PC-3 (cell line): ENCODE results near the gene KIR3DL2. TPM values are rescaled to one million over a fixed set of nuclear protein-coding genes. Genes with fewer than 3 reads are reported as not detected.
"Not testable (repeated sequence)": the region's sequence is repeated elsewhere in the genome, so short reads cannot be mapped to it uniquely, and the experiment has no call there.

Experiments used
- ATAC-seq: fragments of 200-7000 bp; cut with Tn5 transposase; 2 replicates; pipeline ENCODE4 v1.9.1; 2020; ENCODE audit warnings: mild to moderate bottlenecking, moderate library complexity
- BruUV-seq: library from RNA; stranded (reverse); fragments of 400-500 nt; replicated peaks from 2 replicates; lab custom pipeline; 2021; lab: Mats Ljungman, UMichigan
- CTCF ChIA-PET: fragments of 300-600 bp; sonication (Branson Sonifier 250); formaldehyde crosslinking; loops from one replicate; lab custom pipeline; 2022; ENCODE audit warnings: antibody characterized with exemption; lab: Charles Lee
- POLR2A ChIA-PET: fragments of 300-600 bp; sonication (Branson Sonifier 250); formaldehyde crosslinking; loops from one replicate; lab custom pipeline; 2022; ENCODE audit warnings: antibody characterized with exemption; ENCODE audit not compliant: unreplicated experiment; lab: Charles Lee
- DNase-seq: peaks from one replicate; pipeline ENCODE4 v3.0.0-alpha.2; 2015
- H2AFZ ChIP-seq: fragments of 300-600 bp; sonication (generic); 2 replicates; pipeline ENCODE4 v1.6.0; 2016; ENCODE audit warnings: antibody characterized with exemption, low read length
- H3F3A ChIP-seq: fragments of 300-600 bp; sonication (generic); one replicate; pipeline ENCODE4 v1.6.0; 2017; ENCODE audit warnings: antibody characterized with exemption, low read length, control low read depth, mild to moderate bottlenecking; ENCODE audit not compliant: unreplicated experiment
- H3K27ac ChIP-seq: fragments of 300-600 bp; sonication (generic); 2 replicates; pipeline ENCODE4 v1.5.1; 2016; ENCODE audit warnings: mild to moderate bottlenecking, low read length
- H3K27me3 ChIP-seq: fragments of 300-600 bp; sonication (generic); 2 replicates; pipeline ENCODE4 v1.6.1; 2016; ENCODE audit warnings: low read length, mixed read lengths
- H3K36me3 ChIP-seq: fragments of 300-600 bp; sonication (generic); 2 replicates; pipeline ENCODE4 v1.6.1; 2016; ENCODE audit warnings: low read depth, mixed run types, low read length, mixed read lengths
- H3K4me1 ChIP-seq: fragments of 300-600 bp; sonication (generic); 2 replicates; pipeline ENCODE4 v1.5.1; 2016; ENCODE audit warnings: low read length; ENCODE audit not compliant: insufficient read depth
- H3K4me2 ChIP-seq: fragments of 300-600 bp; sonication (generic); 2 replicates; pipeline ENCODE4 v1.6.0; 2016; ENCODE audit warnings: low read length
- H3K4me3 ChIP-seq: fragments of 300-600 bp; sonication (generic); 2 replicates; pipeline ENCODE4 v1.5.1; 2016; ENCODE audit warnings: mild to moderate bottlenecking, low read length, mixed read lengths
- H3K79me2 ChIP-seq: fragments of 300-600 bp; sonication (generic); 2 replicates; pipeline ENCODE4 v1.6.1; 2017; ENCODE audit warnings: low read length, mixed read lengths
- H3K9ac ChIP-seq: fragments of 300-600 bp; sonication (generic); 2 replicates; pipeline ENCODE4 v1.6.0; 2016; ENCODE audit warnings: mild to moderate bottlenecking, low read length
- H3K9me2 ChIP-seq: fragments of 300-600 bp; sonication (generic); replicated peaks from 2 replicates; pipeline ENCODE4 v1.6.1; 2016; ENCODE audit warnings: mixed run types, low read length, mixed read lengths
- H3K9me3 ChIP-seq: fragments of 300-600 bp; sonication (generic); 2 replicates; pipeline ENCODE4 v1.6.1; 2016; ENCODE audit warnings: low read length, mixed read lengths
- H4K20me1 ChIP-seq: fragments of 300-600 bp; sonication (generic); 2 replicates; pipeline ENCODE4 v1.6.1; 2016; ENCODE audit warnings: low read length, mixed read lengths
- CTCF ChIP-seq: fragments of 300-600 bp; sonication (generic); conservative IDR thresholded peaks from 2 replicates; pipeline ENCODE4 v1.5.1; 2017; ENCODE audit warnings: antibody characterized with exemption, low read depth, mild to moderate bottlenecking, low read length
- EZH2 ChIP-seq: fragments of 300-600 bp; sonication (generic); IDR thresholded peaks from one replicate; pipeline ENCODE4 v1.6.1; 2017; ENCODE audit warnings: antibody characterized with exemption, mild to moderate bottlenecking, low read length; ENCODE audit not compliant: unreplicated experiment
- EZH2phosphoT487 ChIP-seq: fragments of 300-600 bp; sonication (generic); IDR thresholded peaks from 2 replicates; pipeline ENCODE4 v1.6.1; 2018; ENCODE audit warnings: mild to moderate bottlenecking, antibody characterized with exemption, low read length, borderline replicate concordance
- intact Hi-C: fragments of 100-400 bp; cut with micrococcal nuclease; formaldehyde crosslinking; loops from 2 replicates; pipeline ENCODE4 v1.9.0; 2023
- total RNA-seq: library from RNA; depleted of rRNA; stranded (reverse); fragments of >200 nt; gene quantifications from 2 replicates; pipeline ENCODE4 v1.2.3, GENCODE V29; 2014

The KIR3DL2 gene
- total RNA-seq, 1 experiment from 2014 or later: not detected

GRCh38 chr19:54816251-54816650, 34.0 kb upstream of the KIR3DL2 start, which contains the start of gene KIR3DL1:
TSS of gene KIR3DL1 (plus strand) at chr19:54816468.
- intact Hi-C loops, H3K27ac ChIP-seq, H4K20me1 ChIP-seq, CTCF ChIA-PET, H3K9ac ChIP-seq, POLR2A ChIA-PET, H3K9me3 ChIP-seq, H3K9me2 ChIP-seq, H2AFZ ChIP-seq, H3F3A ChIP-seq, H3K36me3 ChIP-seq, H3K4me3 ChIP-seq, BruUV-seq, H3K79me2 ChIP-seq, H3K4me2 ChIP-seq, DNase-seq, H3K4me1 ChIP-seq, ATAC-seq: not testable (repeated sequence)
- peaks cover 45% of the 10 kb centered on the region for H3K27me3 ChIP-seq

GRCh38 chr19:54817670-54818536, 32.3 kb upstream of the KIR3DL2 start:
- no TSS peak for BruUV-seq
- no peaks in the 10 kb centered on the region for H3K79me2 ChIP-seq

GRCh38 chr19:54824416-54824815, 25.8 kb upstream of the KIR3DL2 start:
- H3K27ac ChIP-seq, ATAC-seq, H4K20me1 ChIP-seq, H3K4me1 ChIP-seq, H3F3A ChIP-seq, H3K36me3 ChIP-seq, H3K4me2 ChIP-seq, H3K9me3 ChIP-seq, H3K9ac ChIP-seq, POLR2A ChIA-PET, DNase-seq, H3K79me2 ChIP-seq, H3K9me2 ChIP-seq, intact Hi-C loops, H2AFZ ChIP-seq, H3K4me3 ChIP-seq, BruUV-seq, CTCF ChIA-PET: not testable (repeated sequence)
- H3K27me3 ChIP-seq: peaks cover 28% of the 10 kb centered on the region

More at GRCh38 chr19:54817670-54818536, 32.3 kb upstream of the KIR3DL2 start:
- no peak overlapping the region for H3K4me3 ChIP-seq
- TF ChIP-seq EZH2phosphoT487 (no peak), CTCF (no peak), EZH2 (no peak)
- H3K4me1 ChIP-seq: no peaks in the 10 kb centered on the region
- H4K20me1 ChIP-seq: no peaks in the 10 kb centered on the region
- H3K4me2 ChIP-seq: no peak overlapping the region
- H3K9me3 ChIP-seq: no peaks in the 10 kb centered on the region
- POLR2A ChIA-PET: no interaction called here
- DNase-seq: no peak
- no peak overlapping the region for H3K27ac ChIP-seq
- no peak overlapping the region for H2AFZ ChIP-seq
- no peaks in the 10 kb centered on the region for H3K9me2 ChIP-seq
- ATAC-seq: no peak
- H3F3A ChIP-seq: no peaks in the 10 kb centered on the region
- intact Hi-C loops: no loop called here
- CTCF ChIA-PET: no interaction called here
- no peaks in the 10 kb centered on the region for H3K36me3 ChIP-seq
- no peak overlapping the region for H3K9ac ChIP-seq
- H3K27me3 ChIP-seq: peaks cover 37% of the 10 kb centered on the region

- DNase-seq, H3K36me3 ChIP-seq, H4K20me1 ChIP-seq, H3K9ac ChIP-seq, ATAC-seq, H3K9me2 ChIP-seq, H3K4me1 ChIP-seq, H3K4me3 ChIP-seq, H3K27ac ChIP-seq, H3K79me2 ChIP-seq, H3K4me2 ChIP-seq, H2AFZ ChIP-seq, BruUV-seq, CTCF ChIA-PET, H3K9me3 ChIP-seq, H3F3A ChIP-seq, POLR2A ChIA-PET, intact Hi-C loops: not testable (repeated sequence)
- peaks cover 27% of the 10 kb centered on the region for H3K27me3 ChIP-seq
Measured at GRCh38 chr19:54825326-54825725, 24.9 kb upstream of the KIR3DL2 start.

- H3K4me2 ChIP-seq, H3K79me2 ChIP-seq, H3K9me2 ChIP-seq, BruUV-seq, POLR2A ChIA-PET, H3K4me3 ChIP-seq, H3F3A ChIP-seq, H3K27ac ChIP-seq, CTCF ChIA-PET, ATAC-seq, H3K9me3 ChIP-seq, intact Hi-C loops, H3K4me1 ChIP-seq, H2AFZ ChIP-seq, DNase-seq, H3K9ac ChIP-seq, H4K20me1 ChIP-seq, H3K36me3 ChIP-seq: not testable (repeated sequence)
- peaks cover 14% of the 10 kb centered on the region; the same call in 1 of the 2 replicates for H3K27me3 ChIP-seq
Measured at GRCh38 chr19:54828064-54828463, 22.2 kb upstream of the KIR3DL2 start.
